ENCODE data around the gene NPAS3.

DNA sequence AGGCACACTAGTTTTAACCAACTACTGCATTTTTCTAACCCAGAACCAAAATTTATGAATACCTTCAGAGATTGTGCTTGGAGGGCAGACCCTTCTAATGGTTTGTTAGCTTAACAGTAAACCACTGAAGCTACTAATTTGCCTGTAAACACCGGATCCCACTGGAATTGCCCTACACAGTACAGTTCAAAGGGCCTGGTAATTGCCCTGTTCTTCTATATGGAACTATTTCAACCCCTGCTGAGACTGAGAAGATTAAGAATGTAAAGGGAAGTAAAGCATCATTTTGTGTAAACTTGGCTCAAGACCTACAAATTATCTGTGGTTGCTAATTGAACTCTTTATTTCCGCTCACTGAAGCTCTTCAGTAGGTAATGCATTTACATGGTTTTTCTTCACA is 468.1 kb downstream of the NPAS3 start:
- TF ChIP-seq POLR2AphosphoS5 (IDR thresholded peaks at IDR 0.05; ENCODE audit: low read depth, low read length): no peak
- no peak for TF ChIP-seq SIN3A (IDR thresholded peaks at IDR 0.05; ENCODE audit: borderline replicate concordance, insufficient read depth, low read length)
- no peak for TF ChIP-seq TAF1 (IDR thresholded peaks at IDR 0.05; ENCODE audit: borderline replicate concordance, insufficient read depth, low read length)
- TF ChIP-seq, protein P1, sequence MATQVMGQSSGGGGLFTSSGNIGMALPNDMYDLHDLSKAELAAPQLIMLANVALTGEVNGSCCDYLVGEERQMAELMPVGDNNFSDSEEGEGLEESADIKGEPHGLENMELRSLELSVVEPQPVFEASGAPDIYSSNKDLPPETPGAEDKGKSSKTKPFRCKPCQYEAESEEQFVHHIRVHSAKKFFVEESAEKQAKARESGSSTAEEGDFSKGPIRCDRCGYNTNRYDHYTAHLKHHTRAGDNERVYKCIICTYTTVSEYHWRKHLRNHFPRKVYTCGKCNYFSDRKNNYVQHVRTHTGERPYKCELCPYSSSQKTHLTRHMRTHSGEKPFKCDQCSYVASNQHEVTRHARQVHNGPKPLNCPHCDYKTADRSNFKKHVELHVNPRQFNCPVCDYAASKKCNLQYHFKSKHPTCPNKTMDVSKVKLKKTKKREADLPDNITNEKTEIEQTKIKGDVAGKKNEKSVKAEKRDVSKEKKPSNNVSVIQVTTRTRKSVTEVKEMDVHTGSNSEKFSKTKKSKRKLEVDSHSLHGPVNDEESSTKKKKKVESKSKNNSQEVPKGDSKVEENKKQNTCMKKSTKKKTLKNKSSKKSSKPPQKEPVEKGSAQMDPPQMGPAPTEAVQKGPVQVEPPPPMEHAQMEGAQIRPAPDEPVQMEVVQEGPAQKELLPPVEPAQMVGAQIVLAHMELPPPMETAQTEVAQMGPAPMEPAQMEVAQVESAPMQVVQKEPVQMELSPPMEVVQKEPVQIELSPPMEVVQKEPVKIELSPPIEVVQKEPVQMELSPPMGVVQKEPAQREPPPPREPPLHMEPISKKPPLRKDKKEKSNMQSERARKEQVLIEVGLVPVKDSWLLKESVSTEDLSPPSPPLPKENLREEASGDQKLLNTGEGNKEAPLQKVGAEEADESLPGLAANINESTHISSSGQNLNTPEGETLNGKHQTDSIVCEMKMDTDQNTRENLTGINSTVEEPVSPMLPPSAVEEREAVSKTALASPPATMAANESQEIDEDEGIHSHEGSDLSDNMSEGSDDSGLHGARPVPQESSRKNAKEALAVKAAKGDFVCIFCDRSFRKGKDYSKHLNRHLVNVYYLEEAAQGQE (IDR thresholded peaks at IDR 0.05; ENCODE audit: insufficient read depth in 1 of 2, low read depth in 2 of 2, low read length in 2 of 2): no peak
- no peak for TF ChIP-seq FOXP2 (optimal IDR thresholded peaks at IDR 0.05; ENCODE audit: borderline replicate concordance, extremely low read depth, extremely low read length, insufficient read depth)

Data from PFSK-1 (cell line).